ENCODE results near the gene SPHK1. TPM values are rescaled to one million over a fixed set of nuclear protein-coding genes. Genes with fewer than 3 reads are reported as not detected.

The SPHK1 gene
- total RNA-seq, 6 donors from 2014 or later: 5.5 to 16.6 (median 9.5) TPM

DNA sequence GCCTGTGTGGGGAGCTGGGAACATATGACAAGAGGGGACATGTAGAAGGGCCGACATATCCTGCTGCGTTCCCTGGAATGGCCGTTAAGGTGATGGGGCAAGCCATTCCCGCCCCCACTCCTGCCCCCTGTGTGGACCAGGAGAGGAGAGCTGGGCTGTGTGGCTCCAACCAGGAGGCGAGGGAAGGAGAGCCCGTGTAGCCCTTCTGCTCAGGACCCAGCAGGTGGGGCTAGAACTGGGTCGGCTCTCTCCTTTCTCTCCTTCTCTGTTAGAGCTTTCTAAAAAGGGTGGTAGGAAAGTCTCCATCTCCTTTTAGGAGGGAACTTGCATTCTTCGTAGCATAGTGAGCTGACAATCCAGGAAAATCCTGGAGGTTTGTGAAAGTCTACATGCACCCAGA, 12.8 kb downstream of the SPHK1 start:
- 95 to 97% methylated on average over 8 of the region's 8 CpGs for WGBS, 2 donors
- TF ChIP-seq, protein P1, sequence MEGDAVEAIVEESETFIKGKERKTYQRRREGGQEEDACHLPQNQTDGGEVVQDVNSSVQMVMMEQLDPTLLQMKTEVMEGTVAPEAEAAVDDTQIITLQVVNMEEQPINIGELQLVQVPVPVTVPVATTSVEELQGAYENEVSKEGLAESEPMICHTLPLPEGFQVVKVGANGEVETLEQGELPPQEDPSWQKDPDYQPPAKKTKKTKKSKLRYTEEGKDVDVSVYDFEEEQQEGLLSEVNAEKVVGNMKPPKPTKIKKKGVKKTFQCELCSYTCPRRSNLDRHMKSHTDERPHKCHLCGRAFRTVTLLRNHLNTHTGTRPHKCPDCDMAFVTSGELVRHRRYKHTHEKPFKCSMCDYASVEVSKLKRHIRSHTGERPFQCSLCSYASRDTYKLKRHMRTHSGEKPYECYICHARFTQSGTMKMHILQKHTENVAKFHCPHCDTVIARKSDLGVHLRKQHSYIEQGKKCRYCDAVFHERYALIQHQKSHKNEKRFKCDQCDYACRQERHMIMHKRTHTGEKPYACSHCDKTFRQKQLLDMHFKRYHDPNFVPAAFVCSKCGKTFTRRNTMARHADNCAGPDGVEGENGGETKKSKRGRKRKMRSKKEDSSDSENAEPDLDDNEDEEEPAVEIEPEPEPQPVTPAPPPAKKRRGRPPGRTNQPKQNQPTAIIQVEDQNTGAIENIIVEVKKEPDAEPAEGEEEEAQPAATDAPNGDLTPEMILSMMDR (IDR thresholded peaks at IDR 0.05): no peak
- no peak for TF ChIP-seq EP300 (IDR thresholded peaks at IDR 0.05)
- no peak for TF ChIP-seq POLR2A (IDR thresholded peaks at IDR 0.05)
- no peak for TF ChIP-seq POLR2AphosphoS5 (IDR thresholded peaks at IDR 0.05)
- no peaks in the 10 kb centered on the region for H3K9me3 ChIP-seq
- no peaks in the 10 kb centered on the region for H3K4me1 ChIP-seq
- H3K36me3 ChIP-seq: peaks cover 13 to 90% (median 70%) of the 10 kb centered on the region in 4 donors
- ATAC-seq (ENCODE audit: low FRiP score in 2 of 2) (no peak), DNase-seq (no peak)
- H3K27ac ChIP-seq: no peak overlapping the region
- no peaks in the 10 kb centered on the region for H3K27me3 ChIP-seq
- no peak overlapping the region for H3K4me3 ChIP-seq

DNA sequence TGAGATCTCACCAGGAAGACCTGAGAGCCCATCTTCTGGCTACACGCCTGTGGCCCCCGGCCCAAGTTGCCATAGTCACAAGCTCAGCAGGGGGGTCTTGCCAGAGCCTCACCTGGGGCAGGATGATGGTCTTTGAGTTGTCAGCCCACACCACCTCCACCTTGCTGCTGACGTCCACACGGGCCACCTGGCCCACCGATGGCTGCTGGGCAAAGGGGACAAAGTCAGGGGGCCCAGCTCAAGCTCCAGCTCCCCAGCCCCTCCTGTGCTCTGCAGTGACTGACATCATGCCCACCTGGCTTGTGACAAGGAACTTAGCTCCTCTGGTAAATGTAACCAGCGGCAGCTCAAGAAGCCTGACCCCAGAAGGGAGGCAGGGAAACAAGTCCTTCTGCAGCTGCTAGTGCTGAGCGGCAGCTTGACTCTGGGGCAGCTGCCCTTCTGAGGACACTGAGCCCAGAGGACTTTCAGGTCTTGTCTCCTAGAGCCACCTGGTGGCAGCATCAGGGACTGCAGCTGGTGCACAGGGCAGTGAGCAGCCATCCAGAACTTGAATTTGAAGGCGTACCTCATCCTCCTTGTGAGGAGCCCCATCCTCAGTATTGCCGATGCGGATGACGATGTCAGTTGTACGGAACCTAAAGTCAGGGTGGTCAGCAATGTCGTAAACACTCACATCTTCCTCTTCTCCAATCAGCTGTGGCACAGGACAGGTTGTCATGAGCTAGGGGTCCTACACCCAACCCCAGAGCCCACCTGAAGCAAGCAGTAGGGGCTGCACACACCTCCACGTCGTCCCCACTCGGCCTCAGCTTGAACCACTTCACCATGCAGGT, 13.5 kb downstream of the SPHK1 start:
- H3K36me3 ChIP-seq: peaks cover 13 to 94% (median 76%) of the 10 kb centered on the region in 4 donors
- no peak overlapping the region for H3K27ac ChIP-seq
- H3K9me3 ChIP-seq: no peaks in the 10 kb centered on the region
- peak in 1 of 2 donors; percentile 82 for ATAC-seq (ENCODE audit: low FRiP score in 2 of 2)
- no peaks in the 10 kb centered on the region for H3K27me3 ChIP-seq
- no peak overlapping the region for H3K4me3 ChIP-seq
- peak in 1 of 2 donors; percentile 89 for DNase-seq
- H3K4me1 ChIP-seq: no peaks in the 10 kb centered on the region
- WGBS, 2 donors: 61 to 75% methylated on average over 4 to 16 of the region's 16 CpGs
- TF ChIP-seq POLR2AphosphoS5 (IDR thresholded peaks at IDR 0.05) (peak in 1 of 2 donors; percentile 13), EP300 (IDR thresholded peaks at IDR 0.05) (no peak), POLR2A (IDR thresholded peaks at IDR 0.05) (no peak)
- TF ChIP-seq, protein P1 (IDR thresholded peaks at IDR 0.05): peak; percentile 96 to 99 (median 98)

DNA sequence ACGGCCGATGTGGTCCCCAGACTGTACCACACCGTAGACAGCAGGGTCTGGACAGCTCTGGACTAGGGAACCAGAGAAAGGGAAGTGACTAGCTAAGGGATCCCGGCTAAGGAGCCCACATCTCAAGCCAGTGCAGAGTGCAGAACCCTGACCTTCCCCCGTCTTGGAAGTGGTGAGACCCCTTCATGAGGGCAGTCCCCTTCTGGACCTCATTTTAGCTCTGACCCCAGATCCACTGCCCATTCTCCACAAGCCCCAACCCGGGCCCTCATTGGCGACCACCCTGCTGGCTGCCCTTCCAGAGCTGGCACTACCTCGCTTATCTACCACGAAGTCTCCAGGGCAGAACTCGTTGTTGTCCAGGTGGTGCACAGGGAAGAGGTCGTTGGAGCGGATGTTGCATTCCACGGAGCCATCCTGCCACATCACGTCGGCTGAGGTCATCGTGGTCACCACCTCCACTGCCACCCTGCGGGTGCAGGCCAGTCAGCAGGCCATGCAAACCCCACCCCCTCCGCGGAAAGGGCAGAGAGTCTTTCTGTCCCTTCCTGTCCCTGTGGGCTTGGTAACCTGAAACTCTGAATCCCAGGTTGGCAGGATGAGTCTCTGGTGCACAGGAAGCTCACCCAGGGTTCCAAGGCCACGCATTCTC, 14.2 kb downstream of the SPHK1 start:
- H3K4me3 ChIP-seq: no peak overlapping the region
- 87 to 89% methylated on average over 20 of the region's 20 CpGs for WGBS, 2 donors
- no peaks in the 10 kb centered on the region for H3K4me1 ChIP-seq
- H3K36me3 ChIP-seq: peaks cover 13 to 94% (median 75%) of the 10 kb centered on the region in 4 donors
- no peak for ATAC-seq (ENCODE audit: low FRiP score in 2 of 2)
- no peaks in the 10 kb centered on the region for H3K9me3 ChIP-seq
- TF ChIP-seq POLR2AphosphoS5 (IDR thresholded peaks at IDR 0.05): no peak
- no peak for TF ChIP-seq EP300 (IDR thresholded peaks at IDR 0.05)
- no peak for TF ChIP-seq POLR2A (IDR thresholded peaks at IDR 0.05)
- TF ChIP-seq, protein P1 (IDR thresholded peaks at IDR 0.05): no peak
- H3K27me3 ChIP-seq: no peaks in the 10 kb centered on the region
- no peak for DNase-seq
- no peak overlapping the region for H3K27ac ChIP-seq

DNA sequence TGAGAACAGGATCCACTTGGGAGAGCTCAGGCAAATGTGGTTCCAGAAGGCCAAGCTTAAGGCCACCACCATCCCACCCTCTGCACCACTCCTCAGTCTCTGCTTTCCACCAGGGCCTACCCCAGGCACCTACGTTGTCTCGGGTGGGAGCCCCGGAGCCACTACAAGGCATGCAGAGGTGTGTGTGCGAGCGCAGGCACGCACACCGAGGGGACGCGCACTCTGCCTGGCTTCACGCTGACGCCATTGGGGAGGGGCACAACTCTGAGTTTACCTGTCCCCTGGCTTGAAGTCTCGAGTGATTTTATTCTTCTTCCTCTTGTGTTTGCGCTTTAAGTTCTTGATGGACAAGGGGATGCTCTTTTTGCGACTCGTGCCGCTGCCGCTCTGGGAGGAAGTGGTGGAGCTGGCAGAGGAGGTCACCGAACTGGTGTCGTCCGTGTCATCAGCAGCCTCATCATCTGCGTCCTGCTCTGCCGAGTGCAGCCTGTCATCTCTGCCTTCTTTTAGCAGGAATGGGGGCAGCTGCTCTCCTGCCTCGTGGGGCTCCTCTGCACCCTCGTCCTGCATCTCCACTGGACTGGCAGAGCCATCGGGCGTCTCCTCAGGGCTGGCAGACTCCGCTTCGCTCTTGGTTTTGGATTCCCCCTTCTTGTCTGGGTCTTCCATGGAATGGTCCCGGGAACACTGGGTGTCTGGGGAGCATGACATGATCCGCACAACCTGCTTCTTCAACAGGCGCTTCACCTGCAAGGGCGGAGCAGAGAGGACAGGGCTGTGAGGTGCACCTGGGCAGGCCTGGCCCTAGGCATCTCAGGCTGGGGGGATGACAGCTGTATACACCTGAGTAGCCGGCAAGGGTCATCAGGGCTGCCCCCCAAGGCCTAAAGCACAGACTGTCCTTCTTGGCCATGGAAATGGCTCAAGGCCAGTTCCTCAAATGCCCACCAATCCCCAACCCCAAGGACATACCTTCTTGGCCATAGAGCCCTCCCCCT, 15.1 kb downstream of the SPHK1 start:
- DNase-seq: no peak
- H3K4me1 ChIP-seq: peaks cover 0 to 4% (median 0%) of the 10 kb centered on the region in 4 donors
- TF ChIP-seq POLR2A (IDR thresholded peaks at IDR 0.05) (no peak), EP300 (IDR thresholded peaks at IDR 0.05) (no peak), POLR2AphosphoS5 (IDR thresholded peaks at IDR 0.05) (no peak)
- TF ChIP-seq, protein P1 (IDR thresholded peaks at IDR 0.05): no peak
- no peak for ATAC-seq (ENCODE audit: low FRiP score in 2 of 2)
- H3K9me3 ChIP-seq: no peaks in the 10 kb centered on the region
- H3K27me3 ChIP-seq: no peaks in the 10 kb centered on the region
- H3K27ac ChIP-seq: no peak overlapping the region
- H3K36me3 ChIP-seq: peaks cover 13 to 90% (median 74%) of the 10 kb centered on the region in 4 donors
- WGBS, 2 donors: 91% methylated on average over 32 of the region's 33 CpGs
- H3K4me3 ChIP-seq: no peak overlapping the region
